CD14-positive monocyte (primary cell): ENCODE data around the gene ZSCAN30. TPM values are rescaled to one million over a fixed set of nuclear protein-coding genes. Genes with fewer than 3 reads are reported as not detected.
A peak's percentile ranks its signal among the peaks of the same experiment; 100 is the strongest.

Source experiments
- DNase-seq, 3 donors: peaks; one replicate each; pipeline ENCODE4 v3.0.0-alpha.2; 2011 to 2022
- H2AFZ ChIP-seq: 2 replicates; pipeline ENCODE4 v1.6.0; 2012; ENCODE audit warnings: mild to moderate bottlenecking, low read depth, low read length, inconsistent platforms; ENCODE audit not compliant: insufficient read depth, poor library complexity, severe bottlenecking
- H3K27ac ChIP-seq, 2 donors: 1 replicate in 1 of 2; 2 replicates in 1 of 2; pipeline ENCODE4 v1.5.1; 2012 to 2013; ENCODE audit warnings: low read length in 2 of 2, control low read depth in 1 of 2, inconsistent platforms in 1 of 2, low read depth in 1 of 2, mild to moderate bottlenecking in 1 of 2
- H3K27me3 ChIP-seq, 2 donors: one replicate each; pipeline versions ENCODE4 v1.6.0 to v1.6.1; 2011 to 2013; ENCODE audit warnings: low read length in 2 of 2; ENCODE audit not compliant: control insufficient read depth in 2 of 2, insufficient read depth in 2 of 2
- H3K36me3 ChIP-seq, 2 donors: replicated peaks in 1 of 2; 1 replicate in 1 of 2; 2 replicates in 1 of 2; pipeline versions ENCODE4 v1.5.1 to v1.6.1; 2012 to 2013; ENCODE audit warnings: low read length in 2 of 2, control low read depth in 1 of 2, inconsistent platforms in 1 of 2, mild to moderate bottlenecking in 1 of 2; ENCODE audit not compliant: insufficient read depth in 2 of 2, control insufficient read depth in 1 of 2
- H3K4me1 ChIP-seq, 2 donors: 1 replicate in 1 of 2; 2 replicates in 1 of 2; pipeline versions ENCODE4 v1.5.1 to v1.6.1; 2012 to 2013; ENCODE audit warnings: low read length in 2 of 2, control low read depth in 1 of 2, inconsistent platforms in 1 of 2, mild to moderate bottlenecking in 1 of 2, moderate library complexity in 1 of 2; ENCODE audit not compliant: insufficient read depth in 2 of 2, control insufficient read depth in 1 of 2
- H3K4me2 ChIP-seq: replicated peaks from 2 replicates; pipeline ENCODE3; 2012; ENCODE audit warnings: low read length, moderate library complexity, mild to moderate bottlenecking; ENCODE audit not compliant: poor library complexity, severe bottlenecking; ENCODE audit errors: extremely low read depth
- H3K4me3 ChIP-seq, 3 experiments: fragments of 200-600 bp in 1 of 3; sonication (generic) in 1 of 3; replicated peaks in 1 of 3; 1 replicate in 2 of 3; 2 replicates in 1 of 3; pipeline ENCODE4 v1.5.1; 2011 to 2013; ENCODE audit warnings: low read length in 3 of 3, mild to moderate bottlenecking in 3 of 3, control low read depth in 2 of 3, low read depth in 2 of 3, inconsistent platforms in 1 of 3, moderate library complexity in 1 of 3
- H3K79me2 ChIP-seq: 2 replicates; pipeline ENCODE4 v1.6.0; 2012; ENCODE audit warnings: mild to moderate bottlenecking, control low read depth, inconsistent platforms, low read length, moderate library complexity; ENCODE audit not compliant: insufficient read depth
- H3K9ac ChIP-seq: 2 replicates; pipeline ENCODE4 v1.6.0; 2017; ENCODE audit warnings: low read length, mild to moderate bottlenecking; ENCODE audit not compliant: insufficient read depth, poor library complexity, severe bottlenecking
- H3K9me3 ChIP-seq, 2 donors: replicated peaks in 1 of 2; 1 replicate in 1 of 2; 2 replicates in 1 of 2; pipeline versions ENCODE4 v1.5.1 to v1.6.1; 2012 to 2013; ENCODE audit warnings: low read length in 2 of 2, control low read depth in 1 of 2; ENCODE audit not compliant: control insufficient read depth in 1 of 2, insufficient read depth in 1 of 2
- H4K20me1 ChIP-seq: 2 replicates; pipeline ENCODE4 v1.6.0; 2012; ENCODE audit warnings: mild to moderate bottlenecking, low read length, control low read depth, moderate library complexity; ENCODE audit not compliant: insufficient read depth
- H3K27ac Mint-ChIP-seq, 7 donors: one replicate each; pipeline ENCODE4 v1.8.0; 2020; ENCODE audit warnings: mild to moderate bottlenecking in 7 of 7, mixed read lengths in 7 of 7, moderate library complexity in 6 of 7, inconsistent platforms in 2 of 7
- H3K27me3 Mint-ChIP-seq, 3 donors: one replicate each; pipeline ENCODE4 v1.8.0; 2021 to 2022; ENCODE audit warnings: low read depth in 3 of 3, mild to moderate bottlenecking in 3 of 3, mixed read lengths in 3 of 3, moderate library complexity in 3 of 3, inconsistent platforms in 1 of 3
- H3K36me3 Mint-ChIP-seq, 2 donors: one replicate each; pipeline ENCODE4 v1.8.0; 2020; ENCODE audit warnings: mixed read lengths in 2 of 2, inconsistent platforms in 1 of 2, mild to moderate bottlenecking in 1 of 2
- H3K4me1 Mint-ChIP-seq: one replicate; pipeline ENCODE4 v1.8.0; 2020; ENCODE audit warnings: mild to moderate bottlenecking, mixed read lengths
- H3K4me3 Mint-ChIP-seq, 2 donors: one replicate each; pipeline ENCODE4 v1.8.0; 2020; ENCODE audit warnings: mild to moderate bottlenecking in 2 of 2, mixed read lengths in 2 of 2, moderate library complexity in 1 of 2
- H3K9me3 Mint-ChIP-seq, 7 donors: one replicate each; pipeline ENCODE4 v1.8.0; 2020 to 2022; ENCODE audit warnings: mixed read lengths in 7 of 7, mild to moderate bottlenecking in 6 of 7, moderate library complexity in 6 of 7, inconsistent platforms in 2 of 7
- CTCF ChIP-seq: fragments of 200-600 bp; IDR thresholded peaks from one replicate; pipeline ENCODE4 v1.8.0; 2022; ENCODE audit warnings: antibody characterized with exemption, mild to moderate bottlenecking
- WGBS: methylation state at CpG from one replicate; pipeline ENCODE4 v1.1.5; 2013; ENCODE audit warnings: missing lambda C conversion rate; ENCODE audit not compliant: insufficient coverage; 5-methylcytosine and 5-hydroxymethylcytosine counted together
- intact Hi-C, 2 donors: fragments of 100-400 bp; cut with micrococcal nuclease; formaldehyde crosslinking; loops; one replicate each; pipeline versions ENCODE4 v1.15.0 to v1.15.1; 2023
- polyA minus RNA-seq: library from RNA; depleted of rRNA, polyadenylated mRNA; stranded (reverse); fragments of >200 nt; gene quantifications from 2 replicates; pipeline ENCODE4 v1.2.3, GENCODE V29; 2012
- polyA plus RNA-seq, 3 donors: library from polyadenylated mRNA; depleted of rRNA in 1 of 3; unstranded in 2 of 3; stranded (reverse) in 1 of 3; fragments of 300-500 nt in 2 of 3; fragments of >200 nt in 1 of 3; fragmentation: Illumina TruSeq in 2 of 3; gene quantifications; 1 replicate in 2 of 3; 2 replicates in 1 of 3; pipeline ENCODE4 v1.2.3, GENCODE V29; 2012 to 2021
- total RNA-seq, 12 experiments: library from RNA in 1 of 12; stranded (reverse) in 1 of 12; fragments of 120-200 nt in 1 of 12; gene quantifications; one replicate each; pipeline ENCODE4 v1.2.4 and lab custom pipeline; 2013 to 2026; ENCODE audit warnings: mixed read lengths in 6 of 12, inconsistent platforms in 1 of 12

Gene ZSCAN30
- total RNA-seq (2013), result 4.5 TPM
- polyA plus RNA-seq (1 to 10 TPM; 1.3 to 3.2 (median 1.7) TPM), polyA minus RNA-seq (1.4 TPM in 2 replicates), total RNA-seq (lab: John Stamatoyannopoulos, UW) (0.67 to 6.5 (median 3.3) reads per million in 11 experiments)

DNA sequence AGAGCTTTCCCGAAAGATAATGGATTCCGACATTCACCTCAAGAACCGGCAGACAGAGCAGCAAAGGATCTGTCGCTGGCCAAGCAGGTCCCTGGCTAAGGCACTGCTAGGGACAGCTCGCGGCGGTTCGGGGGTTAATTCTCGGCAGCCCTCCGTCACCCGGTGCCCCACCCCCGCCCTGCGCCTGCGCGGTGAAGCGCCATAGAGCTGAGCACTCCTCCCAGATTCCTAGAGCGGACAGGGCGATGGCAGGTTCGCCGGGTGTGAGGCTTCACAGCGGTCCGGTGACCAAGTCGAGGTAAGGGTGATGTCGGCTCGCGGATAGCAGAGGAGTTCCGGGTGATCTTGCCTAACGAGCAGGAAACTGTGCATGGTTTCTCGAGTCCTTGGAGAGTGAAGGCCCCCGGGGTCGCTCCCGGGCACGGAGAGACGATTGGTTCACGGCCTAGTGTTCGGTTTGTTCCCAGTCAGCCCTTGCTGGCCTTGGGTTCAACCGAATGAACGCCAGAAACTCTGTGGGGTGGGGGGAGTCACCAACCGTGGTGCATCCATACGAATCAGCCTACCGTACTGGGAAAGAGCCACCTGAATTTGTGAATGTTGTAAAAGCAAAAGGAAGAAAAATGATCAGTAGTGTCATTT lies at the start of gene ZSCAN30:
Gene ZSCAN30, minus strand, starts transcription at position 136 of the 642 bp plus-strand sequence. CDS start 25,877 bp downstream, outside the sequence.
- H3K4me1 ChIP-seq, result peaks cover 21 to 22% of the 10 kb centered on the region in 2 donors
- 0% methylated on average over 40 of the region's 41 CpGs for WGBS
- H3K36me3 ChIP-seq, result peaks cover 9 to 21% of the 10 kb centered on the region in 2 donors
- peak within 1 kb of the TSS; percentile 81 for H3K9ac ChIP-seq
- Mint-ChIP-seq H3K4me1 (peaks cover 29% of the 10 kb centered on the region), H3K4me3 (peak within 1 kb of the TSS; percentile 97 to 99), H3K36me3 (peaks cover 26 to 31% of the 10 kb centered on the region in 2 donors), H3K9me3 (peaks cover 2 to 13% (median 7%) of the 10 kb centered on the region in 7 donors), H3K27ac (peak within 1 kb of the TSS; percentile 95 to 99 (median 97)), H3K27me3 (peaks cover 0 to 4% (median 2%) of the 10 kb centered on the region in 3 donors)
- peaks cover 49% of the 10 kb centered on the region for H3K79me2 ChIP-seq
- DNase-seq, result peak; percentile 90 to 96 (median 93)
- H2AFZ ChIP-seq, result peak within 1 kb of the TSS; percentile 90
- no peaks in the 10 kb centered on the region for H3K9me3 ChIP-seq
- H3K27me3 ChIP-seq, result no peaks in the 10 kb centered on the region
- H4K20me1 ChIP-seq, result no peaks in the 10 kb centered on the region
- peak within 1 kb of the TSS; percentile 100 for H3K4me2 ChIP-seq
- H3K27ac ChIP-seq, result peak within 1 kb of the TSS; percentile 66 to 89
- TF ChIP-seq CTCF, result no peak
- intact Hi-C loops, result loop anchor here (2.0 to 5.0 kb wide), 3 partner anchors 49 to 53 kb away; partner anchors contain the start of genes ZNF397 (in 2 of the 2) and ZNF24 (in 1 of the 2)
- H3K4me3 ChIP-seq, result peak within 1 kb of the TSS; percentile 86 to 99 (median 96)

DNA sequence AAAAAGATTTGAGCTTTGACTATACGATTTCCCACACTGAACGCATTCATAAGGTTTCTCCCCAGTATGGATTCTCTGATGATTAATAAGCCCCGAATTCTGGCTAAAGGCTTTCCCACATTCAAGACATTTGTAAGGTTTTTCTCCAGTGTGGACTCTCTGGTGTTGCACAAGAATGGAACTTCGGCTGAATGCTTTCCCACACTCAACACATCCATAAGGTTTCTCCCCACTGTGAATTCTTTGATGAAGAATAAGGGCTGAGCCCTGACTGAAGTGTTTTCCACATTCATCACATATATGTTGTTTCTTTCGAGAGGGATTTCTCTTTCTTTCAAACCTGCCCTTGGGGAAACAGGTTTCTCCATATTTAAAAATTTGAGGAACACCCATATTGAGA lies 47.3 kb upstream of the ZSCAN30 start:
- H3K79me2 ChIP-seq, result peaks cover 37% of the 10 kb centered on the region
- H3K4me1 ChIP-seq, result no peaks in the 10 kb centered on the region
- DNase-seq, result peak in 1 of 3 donors; percentile 51
- no peak for TF ChIP-seq CTCF
- Mint-ChIP-seq H3K9me3 (no peaks in the 10 kb centered on the region), H3K36me3 (peaks cover 77 to 82% of the 10 kb centered on the region in 2 donors), H3K27ac (no peak overlapping the region), H3K27me3 (peaks cover 0 to 1% (median 0%) of the 10 kb centered on the region in 3 donors), H3K4me3 (no peak overlapping the region), H3K4me1 (peaks cover 10% of the 10 kb centered on the region)
- peaks cover 83 to 88% of the 10 kb centered on the region in 2 donors for H3K36me3 ChIP-seq
- H2AFZ ChIP-seq, result no peak overlapping the region
- H3K27ac ChIP-seq, result no peak overlapping the region
- no peaks in the 10 kb centered on the region for H3K27me3 ChIP-seq
- H3K4me2 ChIP-seq, result no peak overlapping the region
- peaks cover 99% of the 10 kb centered on the region for H4K20me1 ChIP-seq
- H3K4me3 ChIP-seq, result no peak overlapping the region
- no peaks in the 10 kb centered on the region for H3K9me3 ChIP-seq
- intact Hi-C loops, result no loop called here
- WGBS, result no CpG with 5 or more reads among the region's 5 CpGs
- H3K9ac ChIP-seq, result no peak overlapping the region
